GM18867 (cell line): ENCODE results near the gene SUN3.

Experiments used
- ATAC-seq: cut with Tn5 transposase; IDR thresholded peaks from one replicate; pipeline ENCODE4 v1.9.1; 2021; ENCODE audit warnings: mild to moderate bottlenecking, moderate library complexity; ENCODE audit not compliant: unreplicated experiment

Gene SUN3, protein sequence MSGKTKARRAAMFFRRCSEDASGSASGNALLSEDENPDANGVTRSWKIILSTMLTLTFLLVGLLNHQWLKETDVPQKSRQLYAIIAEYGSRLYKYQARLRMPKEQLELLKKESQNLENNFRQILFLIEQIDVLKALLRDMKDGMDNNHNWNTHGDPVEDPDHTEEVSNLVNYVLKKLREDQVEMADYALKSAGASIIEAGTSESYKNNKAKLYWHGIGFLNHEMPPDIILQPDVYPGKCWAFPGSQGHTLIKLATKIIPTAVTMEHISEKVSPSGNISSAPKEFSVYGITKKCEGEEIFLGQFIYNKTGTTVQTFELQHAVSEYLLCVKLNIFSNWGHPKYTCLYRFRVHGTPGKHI

DNA sequence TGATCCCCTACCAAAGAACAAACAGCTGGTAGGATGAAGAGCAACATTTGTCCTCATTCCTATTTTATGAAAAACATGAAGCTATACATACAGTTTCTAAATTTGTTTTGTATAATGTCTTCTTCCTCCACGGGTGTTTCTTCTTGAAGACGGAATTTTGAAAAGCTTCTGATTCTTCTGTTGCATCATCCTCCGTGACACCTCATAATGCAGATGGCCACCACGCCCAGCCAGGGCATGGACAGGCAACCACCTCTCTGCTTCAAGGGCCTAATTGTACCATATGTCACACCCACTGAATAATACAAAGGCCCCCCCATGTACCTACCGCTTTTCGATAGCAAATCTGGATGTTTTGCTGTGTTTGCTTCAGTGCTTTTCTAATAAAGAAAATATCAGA, at the start of gene SUN3:
SUN3 (minus strand) TSS at position 170 of the 400 bp plus-strand sequence; CDS start at position 1, 169 bp downstream.
- no peak for ATAC-seq

DNA sequence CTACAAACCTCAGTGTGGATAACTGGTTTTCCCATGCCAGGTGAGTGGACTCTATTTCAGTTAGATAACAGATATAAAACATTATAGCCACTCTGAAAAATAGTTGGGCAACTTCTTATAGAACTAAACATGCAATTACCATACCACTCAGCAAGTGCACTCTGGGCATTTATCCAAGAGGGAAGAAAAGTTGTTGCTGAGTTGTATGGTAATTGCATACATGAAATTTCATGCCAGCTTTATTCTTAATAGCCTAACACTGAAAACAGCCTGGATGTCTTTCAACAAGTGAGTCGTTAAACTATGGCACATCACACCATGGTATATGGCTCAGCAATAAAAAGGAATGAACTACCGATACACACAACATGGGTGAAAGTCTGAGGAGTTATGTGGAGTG, 49.6 kb upstream of the SUN3 start:
- ATAC-seq, result no peak

DNA sequence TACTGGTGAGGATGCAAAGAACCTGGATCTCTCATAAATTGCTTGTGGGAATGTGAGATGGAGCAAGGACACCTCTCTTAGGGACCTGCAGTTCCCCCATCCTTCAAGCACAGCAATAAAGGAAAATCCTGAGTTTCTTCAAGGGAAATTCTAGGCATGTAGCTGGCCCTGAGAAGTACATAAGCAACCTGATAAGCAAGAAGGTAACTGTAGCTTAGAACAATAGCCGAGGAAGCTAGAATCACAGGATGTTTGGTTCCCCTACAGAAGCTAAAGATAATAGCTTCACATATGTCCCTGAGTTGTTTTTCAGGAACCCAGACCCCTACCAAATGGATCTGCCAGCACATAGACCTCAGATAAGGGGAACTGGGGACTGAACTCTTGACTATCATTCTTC, 48.5 kb upstream of the SUN3 start:
- ATAC-seq, result no peak

DNA sequence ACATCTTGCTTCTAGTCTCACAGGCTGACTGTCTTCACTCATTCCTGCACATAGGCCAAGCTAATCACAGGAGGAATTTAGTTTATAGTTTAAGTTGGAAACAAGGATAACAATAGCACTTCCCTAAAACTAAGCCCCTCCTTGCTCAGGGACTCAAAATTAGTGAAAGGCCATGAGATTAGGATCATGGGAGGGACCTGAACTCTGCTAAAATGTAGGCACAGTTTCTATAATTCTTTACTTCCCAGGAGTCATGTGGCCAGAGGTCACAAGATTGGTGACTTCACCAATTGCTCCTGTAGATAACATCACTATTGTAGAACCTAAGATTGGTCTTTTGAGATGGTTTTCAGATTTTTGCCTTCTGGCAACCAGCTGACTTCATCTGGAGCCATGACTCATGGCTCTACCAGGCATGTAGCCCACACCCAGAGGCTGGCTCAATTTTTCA, 45.3 kb upstream of the SUN3 start:
- no peak for ATAC-seq

DNA sequence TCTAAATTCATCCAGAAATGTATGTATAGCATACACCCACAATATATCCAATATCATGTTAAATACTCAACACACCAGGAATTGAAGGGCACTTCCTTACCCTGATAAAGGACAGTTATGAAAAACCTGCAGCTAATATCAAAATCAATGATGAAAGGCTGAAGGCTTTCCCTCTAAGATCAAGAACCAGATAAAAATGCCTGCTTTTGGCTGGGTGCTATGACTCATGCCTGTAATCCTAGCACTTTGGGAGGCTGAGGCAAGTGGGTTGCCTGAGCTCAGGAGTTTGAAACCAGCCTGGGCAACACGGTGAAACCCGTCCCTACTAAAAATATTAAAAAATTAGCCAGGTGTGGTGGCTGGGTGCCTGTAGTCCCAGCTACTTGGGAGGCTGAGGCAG, 38.6 kb upstream of the SUN3 start:
- ATAC-seq, result no peak

DNA sequence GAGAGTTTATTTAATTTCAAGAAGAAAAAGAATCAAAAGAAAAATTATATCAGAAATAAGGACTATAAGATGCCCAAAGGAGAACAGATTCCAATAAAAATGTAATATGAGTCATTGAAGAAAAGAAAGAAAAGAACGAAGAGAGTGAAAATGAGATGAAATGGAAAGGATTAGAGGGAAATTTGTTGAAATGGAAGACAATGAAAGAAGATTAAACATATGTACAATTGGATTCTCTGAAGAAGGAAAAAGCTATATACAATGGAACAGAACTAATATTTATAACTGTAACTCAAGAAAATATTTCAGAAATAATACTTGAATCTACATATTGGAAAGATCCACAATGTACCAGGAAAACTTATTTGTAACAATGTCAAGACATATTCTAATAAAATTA, 35.1 kb upstream of the SUN3 start:
- no peak for ATAC-seq

DNA sequence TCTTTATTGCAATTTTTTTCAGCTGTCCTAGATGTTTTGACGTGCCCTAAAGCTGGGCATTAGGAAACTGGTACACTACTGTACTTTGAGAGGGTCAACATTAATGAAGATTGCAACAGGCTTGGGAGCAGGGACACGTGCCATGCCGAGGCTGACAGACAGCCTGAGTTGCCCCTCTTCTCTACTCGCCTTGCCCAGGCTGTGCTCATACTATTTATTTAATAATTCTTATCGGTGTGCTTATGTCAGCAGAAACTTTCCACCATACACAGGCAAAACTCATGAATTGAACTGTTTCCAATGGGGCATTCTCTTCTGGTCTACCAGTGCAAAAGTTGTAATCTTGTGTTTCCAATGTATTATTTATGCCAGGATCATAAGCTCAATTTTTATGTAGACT, 30.8 kb upstream of the SUN3 start:
- ATAC-seq, result no peak

DNA sequence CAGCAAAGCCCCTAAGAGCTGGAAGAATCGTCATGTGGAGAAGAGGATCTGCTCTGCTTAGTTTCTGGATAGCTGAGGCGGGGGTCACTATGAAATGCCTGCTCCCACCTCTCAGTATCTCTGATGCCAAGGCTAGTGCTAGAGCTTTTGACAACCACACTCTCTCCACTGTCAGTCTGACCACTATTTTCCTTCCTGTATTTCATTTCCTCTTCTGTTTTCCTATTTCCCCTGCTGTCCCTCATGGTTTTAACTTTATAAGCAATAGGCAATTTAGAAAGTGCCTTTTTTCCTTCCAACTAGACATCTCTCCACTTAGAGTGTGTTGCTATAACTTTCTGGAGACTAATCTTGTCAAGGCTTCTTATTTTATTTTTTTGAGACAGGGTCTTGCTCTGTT, 30.1 kb upstream of the SUN3 start:
- no peak for ATAC-seq

DNA sequence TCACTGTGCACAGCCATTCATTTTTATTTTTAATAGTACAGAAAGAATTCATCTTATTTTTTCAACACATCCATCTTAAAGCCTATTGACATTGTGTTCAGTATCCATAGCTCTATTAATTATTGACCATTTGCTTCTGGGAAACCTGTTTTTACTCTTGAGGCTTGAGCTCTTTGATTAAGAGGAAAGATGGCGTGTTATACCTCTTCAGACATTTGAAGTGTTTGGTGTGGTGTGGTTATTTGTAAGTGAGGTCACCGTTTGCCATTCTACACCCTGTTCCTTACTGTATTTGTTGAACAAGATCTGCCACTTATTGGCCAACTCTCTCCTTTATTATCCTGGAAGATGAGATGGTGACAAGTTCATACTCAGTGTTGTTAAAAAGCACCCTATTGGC, 24.8 kb upstream of the SUN3 start:
- ATAC-seq, result no peak

DNA sequence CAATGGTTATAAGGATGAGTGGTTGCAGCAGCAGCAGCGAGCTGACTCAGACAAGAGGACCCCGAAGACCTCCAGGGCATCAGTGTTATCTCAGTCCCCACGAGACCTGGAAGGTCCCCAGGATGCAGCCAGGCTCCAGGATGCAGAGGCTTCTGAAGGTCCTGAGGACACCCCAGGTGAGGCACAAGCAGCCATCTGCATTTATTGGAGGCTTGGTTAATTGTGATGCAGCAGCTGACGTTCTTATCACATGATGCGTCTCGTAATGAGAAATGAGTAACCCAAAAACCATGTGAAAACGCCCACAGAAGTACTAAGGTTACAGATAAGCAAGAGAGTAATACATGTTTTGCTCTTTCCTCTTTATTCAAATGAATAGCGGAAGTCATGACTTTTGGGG, 23.8 kb upstream of the SUN3 start:
- peak; percentile 93 for ATAC-seq

DNA sequence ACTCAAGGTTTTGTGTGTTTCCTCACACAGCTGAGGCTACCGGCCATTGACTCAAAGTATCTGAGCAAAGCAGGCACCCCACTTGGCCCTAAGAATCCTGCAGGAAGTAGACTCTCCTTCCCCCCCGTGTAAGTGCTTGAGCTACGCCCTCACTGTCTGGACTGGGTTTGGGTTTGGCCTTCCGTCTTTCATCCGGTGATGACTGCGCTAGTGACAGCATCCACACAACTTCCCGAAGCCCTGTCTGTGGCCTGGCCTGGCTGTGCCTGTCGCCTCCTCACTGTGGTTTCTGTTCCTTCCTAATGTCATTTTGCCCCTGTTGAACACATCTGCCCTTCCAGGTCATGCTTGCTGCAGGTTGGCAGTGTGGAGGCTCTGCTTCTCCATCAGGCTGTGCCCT, 20.9 kb upstream of the SUN3 start:
- ATAC-seq, result no peak

DNA sequence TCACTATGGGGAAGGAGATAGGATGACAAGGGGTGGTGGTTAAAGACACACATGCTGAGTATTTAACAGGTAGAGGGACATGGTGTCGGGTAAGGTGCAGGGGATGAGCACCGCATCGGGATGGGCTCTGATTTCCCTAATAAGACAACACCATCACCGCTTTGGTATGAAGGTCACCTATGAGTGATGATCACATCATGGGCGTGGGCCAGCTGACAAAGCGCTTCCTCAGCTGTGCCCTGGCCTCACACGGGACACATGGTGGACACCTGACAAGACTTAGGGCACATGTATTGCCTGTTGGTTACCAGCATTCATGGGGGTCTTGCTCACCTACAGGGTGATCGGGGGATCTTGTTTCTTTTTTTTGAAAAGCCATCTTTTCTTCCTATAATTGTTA, 19.2 kb upstream of the SUN3 start:
- no peak for ATAC-seq

DNA sequence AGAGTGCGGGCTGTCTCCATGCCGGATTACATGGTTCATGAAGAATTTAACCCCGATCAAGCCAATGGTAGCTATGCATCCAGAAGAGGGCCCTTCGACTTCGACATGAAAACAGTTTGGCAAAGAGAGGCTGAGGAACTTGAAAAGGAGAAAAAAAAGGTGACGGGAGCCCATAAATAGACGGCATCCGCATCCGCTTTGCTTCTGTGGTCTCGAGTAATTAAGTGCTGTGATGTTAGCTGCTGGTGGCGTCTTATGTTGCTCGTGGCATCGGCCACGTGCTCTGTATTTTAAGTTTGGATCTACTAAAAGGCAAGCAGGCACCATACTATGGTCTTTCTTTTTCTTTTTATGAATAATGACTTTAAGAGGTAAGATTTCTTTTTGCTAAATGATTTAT, 17.6 kb upstream of the SUN3 start:
- ATAC-seq, result peak; percentile 60

DNA sequence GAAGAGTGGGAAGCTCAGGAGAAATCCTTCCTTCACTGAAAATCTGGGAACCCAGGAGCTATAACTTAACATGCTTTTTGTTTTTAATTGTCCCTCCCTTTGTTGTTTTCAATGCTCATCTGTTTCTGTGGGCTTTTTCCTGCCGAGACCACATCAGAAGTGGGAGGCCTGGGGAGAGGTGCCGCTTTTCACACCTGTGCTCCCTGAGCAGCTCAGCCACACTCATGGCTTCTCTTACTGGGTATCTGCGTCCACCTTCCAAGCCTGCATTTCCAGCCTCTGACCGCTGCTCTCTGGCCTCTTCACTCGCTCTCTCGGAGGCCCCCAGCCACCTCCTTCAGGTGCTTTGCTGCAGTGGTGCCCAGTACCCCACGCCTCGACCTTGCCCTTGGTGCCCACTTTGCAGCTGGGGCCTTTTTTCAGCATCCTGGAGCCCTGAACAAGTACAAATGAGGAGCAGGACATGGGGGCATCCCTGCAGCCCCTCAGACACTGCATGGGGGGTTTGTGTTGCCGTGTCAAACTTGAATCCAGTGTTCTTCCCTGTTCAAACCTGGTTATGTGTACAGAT, 16.4 kb upstream of the SUN3 start:
- ATAC-seq, result no peak

DNA sequence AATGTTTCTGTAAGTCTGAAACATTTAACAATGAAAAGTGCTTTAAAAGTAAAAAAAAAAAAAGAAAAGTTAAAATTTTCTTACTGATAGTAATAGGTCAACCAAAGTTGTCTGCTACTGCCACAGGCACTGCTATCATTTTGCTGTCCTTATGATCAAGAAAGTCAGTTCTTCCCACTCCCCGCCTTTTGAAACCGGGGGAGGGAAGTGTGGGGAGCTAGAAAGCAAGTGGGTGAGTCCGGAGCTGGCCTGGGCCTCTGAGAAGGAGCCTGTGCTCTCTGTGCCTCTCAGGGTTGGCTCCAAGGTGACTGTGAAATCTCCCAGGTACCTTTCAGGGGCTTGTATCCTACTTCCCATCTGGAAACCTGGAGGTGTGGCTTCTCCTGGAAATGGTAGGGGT, 13.7 kb upstream of the SUN3 start:
- no peak for ATAC-seq

DNA sequence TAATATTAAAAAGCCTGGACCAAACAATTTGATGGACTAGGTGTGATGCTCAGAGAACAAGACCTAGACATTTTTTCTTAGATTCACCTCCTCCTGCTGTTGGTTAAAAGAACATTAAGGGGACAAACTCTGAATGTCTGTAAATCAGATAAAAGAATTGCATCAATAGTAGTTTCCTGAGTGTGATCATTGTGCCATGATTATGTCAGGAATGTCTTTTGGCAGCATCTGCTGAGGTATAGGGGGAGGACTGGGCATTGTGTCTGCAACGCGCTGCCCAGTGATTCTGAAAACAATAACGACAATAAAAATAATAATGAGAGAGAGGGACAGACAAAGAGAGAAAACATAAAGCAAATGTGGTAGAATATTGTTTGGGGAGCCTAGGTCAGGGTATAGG, 13.3 kb upstream of the SUN3 start:
- no peak for ATAC-seq

DNA sequence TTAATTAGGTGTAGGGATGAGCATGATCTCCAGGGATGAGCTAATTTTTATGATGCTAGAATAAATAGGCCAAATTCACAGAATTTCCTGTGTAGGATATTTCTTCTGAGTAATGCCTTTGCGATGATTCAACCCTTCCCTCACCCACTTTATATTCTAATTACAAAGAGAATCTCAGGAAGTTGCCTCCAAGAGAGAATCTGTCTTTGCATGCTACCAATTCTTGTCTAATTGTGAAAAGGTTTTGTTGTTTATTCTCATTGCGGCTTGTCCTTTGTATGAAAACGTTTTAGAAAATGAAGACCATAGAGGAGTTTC, 12.7 kb upstream of the SUN3 start:
- ATAC-seq, result no peak

DNA sequence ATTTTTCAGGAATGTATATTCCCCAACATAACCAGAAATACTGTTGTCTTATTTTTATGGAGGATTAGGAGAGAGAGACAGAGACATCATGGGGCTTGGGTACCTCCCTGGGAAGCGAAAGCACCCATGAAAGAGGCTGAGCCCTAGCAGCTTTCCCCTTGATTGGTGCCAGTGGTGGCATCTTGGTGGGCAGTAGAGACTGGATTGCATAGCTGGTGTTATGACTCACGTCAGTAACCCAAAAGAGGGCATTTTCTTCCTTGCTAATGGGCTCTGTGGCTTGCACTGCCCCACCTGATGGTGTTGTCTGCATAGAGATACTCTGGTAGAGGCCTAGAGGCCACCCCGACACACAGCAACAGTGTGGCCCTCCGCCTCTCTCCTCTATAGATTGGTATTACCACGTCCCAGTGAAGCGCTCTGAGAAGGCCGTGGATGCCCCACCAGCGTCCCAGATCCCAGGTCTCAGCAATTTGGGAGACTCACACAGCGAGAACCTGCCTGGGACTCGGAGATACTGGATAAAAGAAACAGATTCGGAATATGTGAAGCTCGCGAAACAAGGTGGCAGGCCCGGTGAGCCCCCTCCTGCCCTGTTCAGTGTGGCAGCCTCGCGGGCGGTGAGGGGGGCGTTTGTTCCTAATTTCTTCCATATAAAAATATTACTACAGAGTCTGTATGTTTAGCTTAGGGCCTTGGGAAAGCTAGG, 12.2 kb upstream of the SUN3 start:
- ATAC-seq, result no peak

DNA sequence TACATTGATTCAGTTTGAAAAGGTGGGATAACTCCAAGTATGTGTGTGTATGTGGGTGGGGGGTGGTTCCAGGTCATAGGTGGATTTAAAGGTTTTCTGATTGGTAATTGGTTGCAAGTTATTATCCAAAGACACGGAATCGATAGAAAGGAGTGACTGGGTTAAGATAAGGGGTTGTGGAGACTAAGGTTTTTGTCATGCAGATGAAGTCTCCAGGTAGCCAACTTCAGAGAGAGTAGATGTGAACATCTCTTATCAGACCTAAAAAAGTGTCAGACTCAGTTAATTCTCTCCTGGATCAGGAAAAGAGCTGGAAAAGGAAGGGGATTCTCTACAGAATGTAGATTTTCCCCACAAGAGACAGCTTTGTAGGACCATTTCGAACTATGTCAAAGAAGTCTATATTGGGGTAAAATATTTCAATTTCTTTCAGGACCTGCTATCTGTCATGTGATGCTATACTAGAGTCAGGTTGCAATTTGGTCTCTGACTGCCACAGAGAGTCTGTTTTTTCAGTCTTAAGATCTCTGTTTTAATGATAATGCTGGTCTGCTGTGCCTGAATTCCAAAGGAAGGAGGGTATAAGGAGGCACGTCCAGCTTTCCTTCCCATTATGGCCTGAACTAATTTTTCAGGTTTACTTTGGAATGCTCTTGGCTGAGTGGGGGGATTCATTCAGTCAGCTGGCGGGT, 10.1 kb upstream of the SUN3 start:
- no peak for ATAC-seq

DNA sequence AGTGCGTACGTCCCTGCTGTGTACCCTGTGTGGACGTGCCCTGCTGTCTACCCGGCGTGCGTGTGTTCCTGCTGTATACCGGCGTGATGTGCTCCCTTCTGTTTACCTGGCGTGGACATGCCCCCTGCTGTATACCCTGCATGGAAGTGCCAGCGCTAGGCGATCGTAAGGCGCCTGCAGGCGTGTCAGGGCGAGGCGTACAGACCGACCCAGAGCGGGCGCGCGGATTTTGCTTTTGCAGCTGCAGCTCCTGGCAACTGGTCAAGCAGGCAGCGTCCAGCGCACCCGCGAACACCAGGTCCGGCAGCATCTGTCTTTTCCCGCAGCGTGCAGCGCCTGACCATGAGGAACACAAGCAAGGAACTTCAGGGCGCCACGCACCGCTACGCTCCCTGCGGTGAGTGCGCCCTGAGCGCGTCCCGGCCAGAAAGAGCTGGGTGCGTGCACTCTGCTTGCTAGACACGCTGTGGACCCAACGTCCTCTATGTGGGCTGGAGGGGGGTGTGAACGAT, 7.1 kb upstream of the SUN3 start:
- no peak for ATAC-seq

DNA sequence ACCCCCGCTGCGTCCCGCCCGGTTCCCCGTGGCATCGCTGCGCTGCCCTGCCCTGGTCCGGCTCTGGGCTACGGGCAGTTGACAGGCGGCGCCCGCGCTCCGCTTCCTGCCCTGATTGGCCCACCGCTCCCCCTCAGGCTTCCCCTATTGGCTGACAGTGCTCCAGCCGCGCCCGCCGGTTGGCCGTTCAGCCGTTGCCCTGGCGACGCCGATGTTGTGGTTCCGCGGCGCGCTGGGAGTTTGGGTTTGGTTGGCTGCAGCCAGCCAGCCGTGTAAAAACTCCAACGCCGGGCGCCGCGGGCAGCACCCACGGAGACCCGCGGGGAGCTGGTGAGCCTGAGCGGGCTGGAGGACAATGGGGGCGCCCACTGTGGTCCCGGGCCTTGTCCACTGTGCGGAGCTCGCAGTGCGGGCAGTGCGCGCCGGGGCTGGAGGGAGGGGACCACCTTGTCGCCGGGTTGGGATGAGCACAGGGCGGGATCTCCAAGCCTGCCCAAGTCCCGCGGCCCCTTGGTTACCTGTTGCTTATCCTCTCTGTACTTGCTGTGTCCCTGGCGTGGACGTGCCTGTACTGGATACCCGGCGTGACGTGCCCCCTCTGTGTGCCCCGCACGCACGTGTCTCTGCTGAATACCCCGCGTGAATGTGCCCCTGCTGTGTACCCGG, 6.5 kb upstream of the SUN3 start, which contains the start of gene C7orf57:
C7orf57 (plus strand) TSS at position 243 of the 666 bp plus-strand sequence. CDS start 766 bp downstream, outside the sequence.
- ATAC-seq, result peak; percentile 100
